IMR-90 (cell line): ENCODE results near the gene PLOD3. TPM values are rescaled to one million over a fixed set of nuclear protein-coding genes. Genes with fewer than 3 reads are reported as not detected.

Experiments
- ATAC-seq: fragments of 200-7000 bp; cut with Tn5 transposase; 2 replicates; pipeline ENCODE4 v1.9.1; 2020; ENCODE audit warnings: low read depth, mild to moderate bottlenecking, moderate library complexity
- BruUV-seq: library from RNA; stranded (reverse); fragments of 400-500 nt; replicated peaks from 2 replicates; lab custom pipeline; 2021; lab: Mats Ljungman, UMichigan
- CTCF ChIA-PET: fragments of 300-600 bp; formaldehyde crosslinking; extraction: SDS; loops from one replicate; lab custom pipeline; 2021; ENCODE audit warnings: antibody characterized with exemption; lab: Yijun Ruan, JAX
- POLR2A ChIA-PET: fragments of 300-600 bp; sonication (Branson Sonifier 250); formaldehyde crosslinking; loops from one replicate; lab custom pipeline; 2022; ENCODE audit warnings: antibody characterized with exemption; ENCODE audit not compliant: unreplicated experiment; lab: Charles Lee
- DNase-seq: peaks from one replicate; pipeline ENCODE4 v3.0.0; 2013
- H2AFZ ChIP-seq: replicated peaks from 2 replicates; pipeline ENCODE3; 2013; ENCODE audit warnings: low read length, mild to moderate bottlenecking; ENCODE audit not compliant: poor library complexity
- H2AK5ac ChIP-seq: 2 replicates; pipeline ENCODE4 v1.6.1; 2013; ENCODE audit warnings: low read depth, low read length, inconsistent platforms
- H2AK9ac ChIP-seq: replicated peaks from 2 replicates; pipeline ENCODE3; 2013; ENCODE audit warnings: mild to moderate bottlenecking, low read depth, low read length, moderate library complexity; ENCODE audit not compliant: poor library complexity
- H2BK120ac ChIP-seq: 2 replicates; pipeline ENCODE4 v1.6.1; 2013; ENCODE audit warnings: low read depth, low read length, inconsistent platforms
- H2BK15ac ChIP-seq: 3 replicates; pipeline ENCODE4 v1.6.1; 2013; ENCODE audit warnings: low read depth, low read length, inconsistent platforms
- H2BK20ac ChIP-seq: 2 replicates; pipeline ENCODE4 v1.6.1; 2013; ENCODE audit warnings: low read depth, mild to moderate bottlenecking, inconsistent platforms, low read length, moderate library complexity
- H2BK5ac ChIP-seq: 2 replicates; pipeline ENCODE4 v1.6.1; 2013; ENCODE audit warnings: mild to moderate bottlenecking, low read depth, low read length, inconsistent platforms; ENCODE audit not compliant: poor library complexity, severe bottlenecking
- H3K14ac ChIP-seq: replicated peaks from 2 replicates; pipeline ENCODE4 v1.6.1; 2013; ENCODE audit warnings: low read depth, low read length, inconsistent platforms
- H3K18ac ChIP-seq: 2 replicates; pipeline ENCODE4 v1.6.1; 2013; ENCODE audit warnings: low read depth, low read length, control low read depth
- H3K23ac ChIP-seq: 2 replicates; pipeline ENCODE4 v1.6.1; 2013; ENCODE audit warnings: low read depth, low read length, inconsistent platforms
- H3K27ac ChIP-seq: 2 replicates; pipeline ENCODE4 v1.5.1; 2013; ENCODE audit warnings: mild to moderate bottlenecking, control low read depth, low read length; ENCODE audit not compliant: insufficient read depth
- H3K27me3 ChIP-seq: 2 replicates; pipeline ENCODE4 v1.6.1; 2013; ENCODE audit warnings: low read length; ENCODE audit not compliant: control insufficient read depth, insufficient read depth
- H3K36me3 ChIP-seq: 2 replicates; pipeline ENCODE4 v1.6.1; 2013; ENCODE audit warnings: low read length, mixed read lengths; ENCODE audit not compliant: control insufficient read depth, insufficient read depth
- H3K4ac ChIP-seq: 2 replicates; pipeline ENCODE4 v1.6.1; 2013; ENCODE audit warnings: low read depth, low read length, inconsistent platforms
- H3K4me1 ChIP-seq: 2 replicates; pipeline ENCODE4 v1.6.1; 2013; ENCODE audit warnings: low read length, mixed read lengths; ENCODE audit not compliant: control insufficient read depth, insufficient read depth
- H3K4me2 ChIP-seq: 2 replicates; pipeline ENCODE4 v1.6.1; 2013; ENCODE audit warnings: low read depth, mild to moderate bottlenecking, control low read depth, low read length, moderate library complexity
- H3K4me3 ChIP-seq: 2 replicates; pipeline ENCODE4 v1.5.1; 2013; ENCODE audit warnings: low read depth, mild to moderate bottlenecking, control low read depth, low read length, moderate library complexity; ENCODE audit not compliant: insufficient read depth
- H3K56ac ChIP-seq: 2 replicates; pipeline ENCODE4 v1.6.1; 2013; ENCODE audit warnings: low read length, inconsistent platforms; ENCODE audit not compliant: insufficient read depth; ENCODE audit errors: extremely low read depth
- H3K79me1 ChIP-seq, 2 experiments: 2 replicates each; pipeline ENCODE4 v1.6.1; 2013; ENCODE audit warnings: low read length in 2 of 2, inconsistent platforms in 1 of 2, low read depth in 1 of 2
- H3K9ac ChIP-seq: 2 replicates; pipeline ENCODE4 v1.6.1; 2013; ENCODE audit warnings: low read depth, low read length, control low read depth
- H3K9me1 ChIP-seq: 2 replicates; pipeline ENCODE4 v1.6.1; 2013; ENCODE audit warnings: low read length, inconsistent platforms; ENCODE audit not compliant: insufficient read depth
- H3K9me3 ChIP-seq: 2 replicates; pipeline ENCODE4 v1.6.1; 2013; ENCODE audit warnings: low read length; ENCODE audit not compliant: control insufficient read depth, insufficient read depth
- H4K20me1 ChIP-seq: 2 replicates; pipeline ENCODE4 v1.6.1; 2013; ENCODE audit warnings: low read length, inconsistent platforms; ENCODE audit not compliant: insufficient read depth
- H4K5ac ChIP-seq: 2 replicates; pipeline ENCODE4 v1.6.1; 2013; ENCODE audit warnings: mild to moderate bottlenecking, low read depth, low read length, control low read depth
- H4K8ac ChIP-seq, 2 experiments: 2 replicates each; pipeline ENCODE4 v1.6.1; 2013; ENCODE audit warnings: low read depth in 2 of 2, low read length in 2 of 2, control low read depth in 1 of 2, inconsistent platforms in 1 of 2
- H4K91ac ChIP-seq: 2 replicates; pipeline ENCODE4 v1.6.1; 2013; ENCODE audit warnings: low read depth, low read length, inconsistent platforms; ENCODE audit not compliant: insufficient read depth
- BHLHE40 ChIP-seq: fragments of 150-350 bp; IDR thresholded peaks from 2 replicates; pipeline ENCODE4 v1.6.1; 2016; ENCODE audit warnings: mild to moderate bottlenecking, low read depth, low read length
- CEBPB ChIP-seq: IDR thresholded peaks from 2 replicates; pipeline ENCODE4 v1.6.1; 2012; ENCODE audit warnings: low read depth, low read length, improper control_type of control experiment
- ELK1 ChIP-seq: fragments of 150-350 bp; IDR thresholded peaks from 2 replicates; pipeline ENCODE4 v1.6.1; 2016; ENCODE audit warnings: low read depth, mild to moderate bottlenecking, low read length, moderate library complexity, borderline replicate concordance
- FOS ChIP-seq: fragments of 150-350 bp; IDR thresholded peaks from 2 replicates; pipeline ENCODE4 v1.6.1; 2016; ENCODE audit warnings: low read depth, low read length
- MAFK ChIP-seq: IDR thresholded peaks from 2 replicates; pipeline ENCODE4 v1.6.1; 2012; ENCODE audit warnings: low read depth, low read length, improper control_type of control experiment
- POLR2A ChIP-seq: IDR thresholded peaks from 2 replicates; pipeline ENCODE4 v1.6.1; 2012; ENCODE audit warnings: mild to moderate bottlenecking, low read depth, low read length
- RAD21 ChIP-seq: IDR thresholded peaks from 2 replicates; pipeline ENCODE4 v1.6.1; 2012; ENCODE audit warnings: low read length, improper control_type of control experiment
- RCOR1 ChIP-seq: IDR thresholded peaks from 2 replicates; pipeline ENCODE4 v1.6.1; 2012; ENCODE audit warnings: mild to moderate bottlenecking, low read length, improper control_type of control experiment; ENCODE audit not compliant: insufficient replicate concordance
- RFX5 ChIP-seq: IDR thresholded peaks from 2 replicates; pipeline ENCODE4 v1.8.0; 2012; ENCODE audit warnings: low read depth, mild to moderate bottlenecking, low read length, moderate library complexity
- SMC3 ChIP-seq: fragments of 150-350 bp; IDR thresholded peaks from 2 replicates; pipeline ENCODE4 v1.6.1; 2016; ENCODE audit warnings: low read depth, mild to moderate bottlenecking, antibody characterized with exemption, low read length, moderate library complexity
- USF2 ChIP-seq: fragments of 150-350 bp; IDR thresholded peaks from 2 replicates; pipeline ENCODE4 v1.6.1; 2017; ENCODE audit warnings: mild to moderate bottlenecking, antibody characterized with exemption, low read length, low read depth
- WGBS, 2 experiments: methylation state at CpG; one replicate each; pipeline versions ENCODE4 v1.1.5 to v1.1.7; 2013; ENCODE audit warnings: missing lambda C conversion rate in 2 of 2; ENCODE audit not compliant: insufficient read length in 1 of 2; ENCODE audit errors: extremely low coverage in 2 of 2; 5-methylcytosine and 5-hydroxymethylcytosine counted together
- dilution Hi-C: fragments of 300-500 bp; cut with HindIII; formaldehyde crosslinking; loops from one replicate; pipeline ENCODE4 v1.14.3; 2018; ENCODE audit warnings: low sequenced_read_pairs; ENCODE audit not compliant: unreplicated experiment
- in situ Hi-C: fragments of 300-500 bp; cut with MboI; formaldehyde crosslinking; loops from 3 replicates; pipeline ENCODE4 v1.14.3; 2019; ENCODE audit warnings: low sequenced_read_pairs, inconsistent platforms, mixed read lengths
- intact Hi-C: fragments of 100-400 bp; cut with micrococcal nuclease; formaldehyde crosslinking; loops from 2 replicates; pipeline ENCODE4 v1.10.0; 2022
- polyA plus RNA-seq, 3 experiments: library from polyadenylated mRNA; depleted of rRNA; stranded (reverse); fragments of >200 nt; gene quantifications; 2 replicates each; pipeline ENCODE4 v1.2.3, GENCODE V29; 2012; ENCODE audit warnings: low replicate concordance in 1 of 3
- total RNA-seq: library from RNA; depleted of rRNA; stranded (reverse); fragments of >200 nt; gene quantifications from 2 replicates; pipeline ENCODE4 v1.2.3, GENCODE V29; 2012
- TF ChIP-seq, protein P1 (sequence below): conservative IDR thresholded peaks from 2 replicates; pipeline ENCODE4 v1.5.1; 2012; ENCODE audit warnings: mild to moderate bottlenecking, low read depth, low read length, improper control_type of control experiment

The PLOD3 gene
- total and polyA plus RNA-seq, 2 of the 4 experiments (the other 2 are of a cell fraction), result 21.7 to 159 TPM

- CTCF ChIA-PET, result no interaction called here
- POLR2A ChIA-PET, result no interaction called here
- Histone ChIP-seq H4K5ac (no peak overlapping the region), H4K20me1 (peaks cover 21% of the 10 kb centered on the region), H3K9ac (no peak overlapping the region), H3K9me3 (no peaks in the 10 kb centered on the region), H3K4ac (no peak overlapping the region), H3K79me1 (peaks cover 24 to 58% of the 10 kb centered on the region in 2 experiments), H2BK120ac (no peak overlapping the region), H3K9me1 (no peaks in the 10 kb centered on the region; the same call in 1 of the 2 replicates), H3K23ac (no peak overlapping the region), H3K4me2 (no peak overlapping the region), H4K8ac (no peak overlapping the region), H3K4me1 (peaks cover 10% of the 10 kb centered on the region), H3K27me3 (no peaks in the 10 kb centered on the region), H3K36me3 (peaks cover 34% of the 10 kb centered on the region), H3K18ac (no peak overlapping the region), H2BK5ac (no peak overlapping the region), H3K56ac (no peak overlapping the region), H3K14ac (no peak overlapping the region), H4K91ac (no peak overlapping the region), H3K4me3 (no peak overlapping the region), H2AK9ac (no peak overlapping the region), H2AFZ (no peak overlapping the region), H2BK15ac (no peak overlapping the region), H2BK20ac (no peak overlapping the region), H3K27ac (no peak overlapping the region), H2AK5ac (no peak overlapping the region)
- ATAC-seq (no peak), DNase-seq (no peak)
- TF ChIP-seq SMC3 (no peak), RFX5 (no peak), BHLHE40 (no peak), ELK1 (no peak), RAD21 (no peak), POLR2A (no peak), FOS (no peak), CEBPB (no peak), RCOR1 (no peak), USF2 (no peak), MAFK (no peak)
- TF ChIP-seq, protein P1, sequence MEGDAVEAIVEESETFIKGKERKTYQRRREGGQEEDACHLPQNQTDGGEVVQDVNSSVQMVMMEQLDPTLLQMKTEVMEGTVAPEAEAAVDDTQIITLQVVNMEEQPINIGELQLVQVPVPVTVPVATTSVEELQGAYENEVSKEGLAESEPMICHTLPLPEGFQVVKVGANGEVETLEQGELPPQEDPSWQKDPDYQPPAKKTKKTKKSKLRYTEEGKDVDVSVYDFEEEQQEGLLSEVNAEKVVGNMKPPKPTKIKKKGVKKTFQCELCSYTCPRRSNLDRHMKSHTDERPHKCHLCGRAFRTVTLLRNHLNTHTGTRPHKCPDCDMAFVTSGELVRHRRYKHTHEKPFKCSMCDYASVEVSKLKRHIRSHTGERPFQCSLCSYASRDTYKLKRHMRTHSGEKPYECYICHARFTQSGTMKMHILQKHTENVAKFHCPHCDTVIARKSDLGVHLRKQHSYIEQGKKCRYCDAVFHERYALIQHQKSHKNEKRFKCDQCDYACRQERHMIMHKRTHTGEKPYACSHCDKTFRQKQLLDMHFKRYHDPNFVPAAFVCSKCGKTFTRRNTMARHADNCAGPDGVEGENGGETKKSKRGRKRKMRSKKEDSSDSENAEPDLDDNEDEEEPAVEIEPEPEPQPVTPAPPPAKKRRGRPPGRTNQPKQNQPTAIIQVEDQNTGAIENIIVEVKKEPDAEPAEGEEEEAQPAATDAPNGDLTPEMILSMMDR, result no peak
- 100% methylated on average over 2 of the region's 16 CpGs; no CpG with 5 or more reads in 1 of the 2 experiments for WGBS, 2 experiments
- in situ Hi-C loops (no loop called here), intact Hi-C loops (no loop called here), dilution Hi-C loops (no loop called here)
- BruUV-seq, result no TSS peak
These were observed 24.3 kb upstream of the PLOD3 start for GRCh38 chr7:101241443-101242349.
